Prostate gland (tissue), 2 donors: ENCODE data around the gene SPR.
A peak's percentile ranks its signal among the peaks of the same experiment; 100 is the strongest.

Experiments
- CTCF ChIP-seq, 4 experiments: fragments of 200-600 bp in 2 of 4; fragments of 450-650 bp in 2 of 4; sonication (generic) in 2 of 4; IDR thresholded peaks; 1 replicate in 3 of 4; 2 replicates in 1 of 4; pipeline ENCODE4 v1.5.1; 2016 to 2019; ENCODE audit warnings: antibody characterized with exemption in 4 of 4, mild to moderate bottlenecking in 2 of 4, moderate library complexity in 2 of 4
- POLR2AphosphoS5 ChIP-seq: sonication (generic); formaldehyde crosslinking; IDR thresholded peaks from one replicate; pipeline ENCODE4 v1.6.1; 2017; ENCODE audit warnings: antibody characterized with exemption

- TF ChIP-seq CTCF (IDR thresholded peaks at IDR 0.05) (peak in 2 of 4 experiments; percentile 41 to 47), POLR2AphosphoS5 (no peak)
Observed at GRCh38 chr2:72893594-72894319, 6.5 kb downstream of the SPR start.
